HepG2 (cell line): Measurements from ENCODE around the gene EPB41. TPM values are rescaled to one million over a fixed set of nuclear protein-coding genes. Genes with fewer than 3 reads are reported as not detected.

Source experiments
- ATAC-seq: fragments of 200-7000 bp; cut with Tn5 transposase; 3 replicates; pipeline ENCODE4 v1.9.1; 2020; ENCODE audit warnings: mild to moderate bottlenecking, moderate library complexity
- BruUV-seq: library from RNA; stranded (reverse); fragments of 400-500 nt; replicated peaks from 2 replicates; lab custom pipeline; 2021; lab: Mats Ljungman, UMichigan
- CTCF ChIA-PET: fragments of 300-600 bp; formaldehyde crosslinking; extraction: SDS; loops from one replicate; lab custom pipeline; 2021; ENCODE audit warnings: low total read pairs, inconsistent platforms, low intra/inter-chr PET ratio; lab: Yijun Ruan, JAX
- POLR2A ChIA-PET: fragments of 350-600 bp; sonication (Branson Sonifier 250); formaldehyde crosslinking; loops from one replicate; lab custom pipeline; 2020; ENCODE audit warnings: antibody characterized with exemption, inconsistent platforms; lab: Yijun Ruan, JAX
- DNase-seq: peaks from one replicate; pipeline ENCODE4 v3.0.0-alpha.2; 2015; ENCODE audit warnings: low spot score
- FAIRE-seq: peaks from 3 replicates; lab custom pipeline; 2011; peaks lifted over from hg19 to GRCh38; lab: Jason Lieb, UNC
- H2AFZ ChIP-seq: one replicate; pipeline ENCODE4 v1.6.1; 2011; ENCODE audit warnings: low read length, inconsistent platforms
- H3K27ac ChIP-seq: fragments of 300-600 bp; 3 replicates; pipeline ENCODE4 v1.8.0; 2011; ENCODE audit warnings: mixed run types, mild to moderate bottlenecking, mixed read lengths, low read length, inconsistent platforms; ENCODE audit not compliant: insufficient read depth; ENCODE audit errors: extremely low read length
- H3K27me3 ChIP-seq, 2 experiments: fragments of 200-600 bp in 1 of 2; 2 replicates in 1 of 2; 3 replicates in 1 of 2; pipeline versions ENCODE4 v1.6.0 to v1.8.0; 2011; ENCODE audit warnings: low read length in 2 of 2, mild to moderate bottlenecking in 2 of 2, moderate library complexity in 2 of 2, inconsistent platforms in 1 of 2; ENCODE audit not compliant: insufficient read depth in 2 of 2, control insufficient read depth in 1 of 2
- H3K36me3 ChIP-seq, 2 experiments: fragments of 200-600 bp in 1 of 2; replicated peaks in 1 of 2; 2 replicates in 1 of 2; 3 replicates in 1 of 2; pipeline versions ENCODE4 v1.5.1 to v1.8.0; 2011; ENCODE audit warnings: low read length in 2 of 2, inconsistent platforms in 1 of 2; ENCODE audit not compliant: insufficient read depth in 2 of 2, control insufficient read depth in 1 of 2
- H3K4me1 ChIP-seq: 2 replicates; pipeline ENCODE4 v1.5.1; 2012; ENCODE audit warnings: low read length, inconsistent platforms; ENCODE audit not compliant: insufficient read depth
- H3K4me2 ChIP-seq: 2 replicates; pipeline ENCODE4 v1.6.0; 2011; ENCODE audit warnings: low read depth, low read length, inconsistent platforms
- H3K4me3 ChIP-seq, 3 experiments: fragments of 200-600 bp in 1 of 3; sonication (generic), shearing (Covaris generic) in 1 of 3; replicated peaks in 1 of 3; 2 replicates each; pipeline ENCODE4 v1.5.1; 2011 to 2016; ENCODE audit warnings: low read length in 3 of 3, inconsistent platforms in 2 of 3, low read depth in 2 of 3, mild to moderate bottlenecking in 2 of 3, control low read depth in 1 of 3, mixed read lengths in 1 of 3; ENCODE audit not compliant: insufficient read depth in 1 of 3
- H3K79me2 ChIP-seq: one replicate; pipeline ENCODE4 v1.6.1; 2011; ENCODE audit warnings: low read length, inconsistent platforms; ENCODE audit not compliant: insufficient read depth
- H3K9ac ChIP-seq: 2 replicates; pipeline ENCODE4 v1.6.0; 2011; ENCODE audit warnings: mild to moderate bottlenecking, low read depth, low read length, inconsistent platforms; ENCODE audit not compliant: insufficient read depth
- H3K9me3 ChIP-seq: 2 replicates; pipeline ENCODE4 v1.5.1; 2012; ENCODE audit warnings: mild to moderate bottlenecking, low read length
- H4K20me1 ChIP-seq: 2 replicates; pipeline ENCODE4 v1.6.0; 2011; ENCODE audit warnings: inconsistent platforms, mild to moderate bottlenecking, low read length, moderate library complexity; ENCODE audit not compliant: insufficient read depth
- HIVEP1 ChIP-seq: sonication (generic); formaldehyde crosslinking; IDR thresholded peaks from 2 replicates; pipeline ENCODE4 v1.4.0; 2020; ENCODE audit warnings: mild to moderate bottlenecking, missing genetic modification reagents
- HNF1B ChIP-seq: sonication (generic); formaldehyde crosslinking; IDR thresholded peaks from 2 replicates; pipeline ENCODE4 v1.5.1; 2020; ENCODE audit warnings: mild to moderate bottlenecking, moderate library complexity, missing genetic modification reagents
- MEIS2 ChIP-seq: sonication (generic); formaldehyde crosslinking; IDR thresholded peaks from 2 replicates; pipeline ENCODE4 v1.9.0; 2021; ENCODE audit warnings: mild to moderate bottlenecking, missing genetic modification reagents
- PHF21A ChIP-seq: sonication (generic); formaldehyde crosslinking; IDR thresholded peaks from 2 replicates; pipeline ENCODE4 v1.5.0; 2020; ENCODE audit warnings: mild to moderate bottlenecking, missing genetic modification reagents
- SOX6 ChIP-seq, 2 experiments: fragments of 450-650 bp in 1 of 2; sonication (generic) in 1 of 2; formaldehyde crosslinking in 1 of 2; IDR thresholded peaks; 2 replicates each; pipeline versions ENCODE4 v1.4.0 to v1.6.1; 2017 to 2020; ENCODE audit warnings: antibody characterized with exemption in 1 of 2, mild to moderate bottlenecking in 1 of 2, missing genetic modification reagents in 1 of 2
- ZFAT ChIP-seq: sonication (generic); formaldehyde crosslinking; conservative IDR thresholded peaks from 2 replicates; pipeline ENCODE4 v1.8.1; 2023; ENCODE audit warnings: missing genetic modification reagents, inconsistent platforms
- ZFP36L2 ChIP-seq: sonication (generic); formaldehyde crosslinking; IDR thresholded peaks from 2 replicates; pipeline ENCODE4 v1.4.0; 2020; ENCODE audit warnings: missing genetic modification reagents
- ZMYM4 ChIP-seq: sonication (generic); formaldehyde crosslinking; IDR thresholded peaks from 2 replicates; pipeline ENCODE4 v1.8.1; 2023; ENCODE audit warnings: mild to moderate bottlenecking, missing genetic modification reagents
- ZNF619 ChIP-seq: sonication (generic); formaldehyde crosslinking; IDR thresholded peaks from 2 replicates; pipeline ENCODE4 v1.4.0; 2020; ENCODE audit warnings: mild to moderate bottlenecking, missing genetic modification reagents
- ZSCAN30 ChIP-seq: sonication (generic); formaldehyde crosslinking; IDR thresholded peaks from 2 replicates; pipeline ENCODE4 v1.5.0; 2020; ENCODE audit warnings: mild to moderate bottlenecking, missing genetic modification reagents
- WGBS: methylation state at CpG from one replicate; pipeline ENCODE4 v1.1.6; 2017; ENCODE audit warnings: low lambda C conversion rate; 5-methylcytosine and 5-hydroxymethylcytosine counted together
- in situ Hi-C: cut with HindIII; loops from 2 replicates; pipeline ENCODE4 v1.10.0; 2017; ENCODE audit warnings: low pct_unique_long_range_greater_than_20kb; ENCODE audit not compliant: extremely low pct_ligation_motif_present
- intact Hi-C: fragments of 100-400 bp; cut with micrococcal nuclease; formaldehyde crosslinking; loops from one replicate; pipeline ENCODE4 v1.10.0; 2022; ENCODE audit not compliant: unreplicated experiment
- polyA plus RNA-seq, 8 experiments: library from polyadenylated mRNA; depleted of rRNA in 3 of 8; stranded (reverse) in 7 of 8; unstranded in 1 of 8; fragments of >200 nt; fragmentation: Illumina TruSeq in 4 of 8; extraction: Trizol in 4 of 8; gene quantifications; 2 replicates each; pipeline versions ENCODE4 v1.2.1 to v1.2.3, GENCODE V29; 2011 to 2016; ENCODE audit warnings: low read depth in 4 of 8, missing spikeins in 1 of 8, mixed read lengths in 1 of 8; ENCODE audit not compliant: insufficient read depth in 1 of 8
- total RNA-seq, 5 experiments: library from RNA; depleted of rRNA; stranded (reverse); fragments of >200 nt; fragmentation: Illumina TruSeq; extraction: Trizol; gene quantifications; 2 replicates each; pipeline ENCODE4 v1.2.3, GENCODE V29; 2016; ENCODE audit warnings: low read depth in 1 of 5
- TF ChIP-seq, protein P1 (sequence below): sonication (generic); formaldehyde crosslinking; IDR thresholded peaks from 2 replicates; pipeline ENCODE4 v1.4.0; 2020; ENCODE audit warnings: missing genetic modification reagents
- TF ChIP-seq, protein P2 (sequence below): IDR thresholded peaks from 2 replicates; pipeline ENCODE4 v1.6.1; 2016; ENCODE audit warnings: missing genetic modification reagents, missing compliant biosample characterization
- TF ChIP-seq, protein P3 (sequence below): sonication (generic); formaldehyde crosslinking; conservative IDR thresholded peaks from 2 replicates; pipeline ENCODE4 v1.4.0; 2020; ENCODE audit warnings: mild to moderate bottlenecking, missing genetic modification reagents, moderate library complexity

The EPB41 gene
- total and polyA plus RNA-seq, 2 of the 13 experiments (the other 11 are each of a cell fraction or from before 2014, with no cell fraction given), result 34.5 to 46.7 TPM

- WGBS, result 2% methylated on average over 12 of the region's 12 CpGs
- 0 out of 2 replicates have a peak overlapping the region, but pooled peaks have one; percentile 13 for H3K9ac ChIP-seq
- H3K9me3 ChIP-seq, result no peaks in the 10 kb centered on the region
- POLR2A ChIA-PET, result interaction anchor here (0.7 kb wide), 2 partner anchors 114 to 448 kb away, joined by 3 read pairs; no protein-coding TSS in a partner anchor
- DNase-seq, result peak; percentile 68
- no peaks in the 10 kb centered on the region for H4K20me1 ChIP-seq
- peak overlapping the region; percentile 38 for H3K27ac ChIP-seq
- H3K4me1 ChIP-seq, result peaks cover 21% of the 10 kb centered on the region
- H2AFZ ChIP-seq, result peak overlapping the region; percentile 73
- no peaks in the 10 kb centered on the region for H3K79me2 ChIP-seq
- H3K4me2 ChIP-seq, result peak overlapping the region; percentile 83
- in situ Hi-C loops, result loop anchor here (5.0 kb wide), 1 partner anchor 230 kb away; the partner anchor contains the start of gene TAF12
- ATAC-seq, result peak; percentile 81
- H3K36me3 ChIP-seq, result no peaks in the 10 kb centered on the region
- CTCF ChIA-PET, result no interaction called here
- H3K4me3 ChIP-seq, result peak overlapping the region; percentile 57 to 72 (median 66)
- peaks cover 0 to 4% of the 10 kb centered on the region in 2 experiments; a peak in 2 of 5 replicates for H3K27me3 ChIP-seq
- intact Hi-C loops, result loop anchor here (10.0 kb wide), 1 partner anchor 357 kb away; no protein-coding TSS in a partner anchor
- no TSS peak for BruUV-seq
- FAIRE-seq, result peak; percentile 79
- TF ChIP-seq SOX6 (IDR thresholded peaks at IDR 0.05), result no peak
- TF ChIP-seq SOX6 (CRISPR knock-in tag; IDR thresholded peaks at IDR 0.05), result no peak
- no peak for TF ChIP-seq ZFAT
- peak; percentile 85 for TF ChIP-seq HNF1B (CRISPR knock-in tag)
- no peak for TF ChIP-seq ZSCAN30
- TF ChIP-seq, protein P1, sequence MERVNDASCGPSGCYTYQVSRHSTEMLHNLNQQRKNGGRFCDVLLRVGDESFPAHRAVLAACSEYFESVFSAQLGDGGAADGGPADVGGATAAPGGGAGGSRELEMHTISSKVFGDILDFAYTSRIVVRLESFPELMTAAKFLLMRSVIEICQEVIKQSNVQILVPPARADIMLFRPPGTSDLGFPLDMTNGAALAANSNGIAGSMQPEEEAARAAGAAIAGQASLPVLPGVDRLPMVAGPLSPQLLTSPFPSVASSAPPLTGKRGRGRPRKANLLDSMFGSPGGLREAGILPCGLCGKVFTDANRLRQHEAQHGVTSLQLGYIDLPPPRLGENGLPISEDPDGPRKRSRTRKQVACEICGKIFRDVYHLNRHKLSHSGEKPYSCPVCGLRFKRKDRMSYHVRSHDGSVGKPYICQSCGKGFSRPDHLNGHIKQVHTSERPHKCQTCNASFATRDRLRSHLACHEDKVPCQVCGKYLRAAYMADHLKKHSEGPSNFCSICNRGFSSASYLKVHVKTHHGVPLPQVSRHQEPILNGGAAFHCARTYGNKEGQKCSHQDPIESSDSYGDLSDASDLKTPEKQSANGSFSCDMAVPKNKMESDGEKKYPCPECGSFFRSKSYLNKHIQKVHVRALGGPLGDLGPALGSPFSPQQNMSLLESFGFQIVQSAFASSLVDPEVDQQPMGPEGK (CRISPR knock-in tag), result no peak
- 0 out of 2 replicates have a peak, but pooled peaks have one; percentile 9 for TF ChIP-seq ZMYM4 (CRISPR knock-in tag)
- TF ChIP-seq ZFP36L2 (CRISPR knock-in tag), result no peak
- peak; percentile 26; the same call in 1 of the 2 replicates for TF ChIP-seq PHF21A (CRISPR knock-in tag)
- TF ChIP-seq, protein P2, sequence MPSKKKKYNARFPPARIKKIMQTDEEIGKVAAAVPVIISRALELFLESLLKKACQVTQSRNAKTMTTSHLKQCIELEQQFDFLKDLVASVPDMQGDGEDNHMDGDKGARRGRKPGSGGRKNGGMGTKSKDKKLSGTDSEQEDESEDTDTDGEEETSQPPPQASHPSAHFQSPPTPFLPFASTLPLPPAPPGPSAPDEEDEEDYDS, result peak; percentile 16; the same call in 1 of the 2 replicates
- TF ChIP-seq, protein P3, sequence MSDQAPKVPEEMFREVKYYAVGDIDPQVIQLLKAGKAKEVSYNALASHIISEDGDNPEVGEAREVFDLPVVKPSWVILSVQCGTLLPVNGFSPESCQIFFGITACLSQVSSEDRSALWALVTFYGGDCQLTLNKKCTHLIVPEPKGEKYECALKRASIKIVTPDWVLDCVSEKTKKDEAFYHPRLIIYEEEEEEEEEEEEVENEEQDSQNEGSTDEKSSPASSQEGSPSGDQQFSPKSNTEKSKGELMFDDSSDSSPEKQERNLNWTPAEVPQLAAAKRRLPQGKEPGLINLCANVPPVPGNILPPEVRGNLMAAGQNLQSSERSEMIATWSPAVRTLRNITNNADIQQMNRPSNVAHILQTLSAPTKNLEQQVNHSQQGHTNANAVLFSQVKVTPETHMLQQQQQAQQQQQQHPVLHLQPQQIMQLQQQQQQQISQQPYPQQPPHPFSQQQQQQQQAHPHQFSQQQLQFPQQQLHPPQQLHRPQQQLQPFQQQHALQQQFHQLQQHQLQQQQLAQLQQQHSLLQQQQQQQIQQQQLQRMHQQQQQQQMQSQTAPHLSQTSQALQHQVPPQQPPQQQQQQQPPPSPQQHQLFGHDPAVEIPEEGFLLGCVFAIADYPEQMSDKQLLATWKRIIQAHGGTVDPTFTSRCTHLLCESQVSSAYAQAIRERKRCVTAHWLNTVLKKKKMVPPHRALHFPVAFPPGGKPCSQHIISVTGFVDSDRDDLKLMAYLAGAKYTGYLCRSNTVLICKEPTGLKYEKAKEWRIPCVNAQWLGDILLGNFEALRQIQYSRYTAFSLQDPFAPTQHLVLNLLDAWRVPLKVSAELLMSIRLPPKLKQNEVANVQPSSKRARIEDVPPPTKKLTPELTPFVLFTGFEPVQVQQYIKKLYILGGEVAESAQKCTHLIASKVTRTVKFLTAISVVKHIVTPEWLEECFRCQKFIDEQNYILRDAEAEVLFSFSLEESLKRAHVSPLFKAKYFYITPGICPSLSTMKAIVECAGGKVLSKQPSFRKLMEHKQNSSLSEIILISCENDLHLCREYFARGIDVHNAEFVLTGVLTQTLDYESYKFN (CRISPR knock-in tag), result peak; percentile 59
- no peak for TF ChIP-seq ZNF619 (CRISPR knock-in tag)
- no peak for TF ChIP-seq HIVEP1 (CRISPR knock-in tag)
- no peak for TF ChIP-seq MEIS2 (CRISPR knock-in tag)
These were observed 42.6 kb upstream of the EPB41 start for GRCh38 chr1:28871631-28872401.
